ENCODE data around the gene DMRTA2. TPM values are rescaled to one million over a fixed set of nuclear protein-coding genes. Genes with fewer than 3 reads are reported as not detected.

Gene DMRTA2
- total and polyA plus RNA-seq, 2 of the 8 experiments (the other 6 are each of a cell fraction or from before 2014, with no cell fraction given) = not detected

GRCh38 chr1:50424045-50424883 is 1.0 kb upstream of the DMRTA2 start (continued):
- TF ChIP-seq RNF2 (IDR thresholded peaks at IDR 0.05; ENCODE audit: borderline replicate concordance, low read depth, low read length, missing control alignments, poor library complexity, severe bottlenecking) (peak; percentile 92), SP4 (IDR thresholded peaks at IDR 0.05; ENCODE audit: low read length) (no peak), TBP (IDR thresholded peaks at IDR 0.05; ENCODE audit: low read depth, low read length) (no peak), SRF (IDR thresholded peaks at IDR 0.05; ENCODE audit: low read depth, low read length) (no peak)

Data from H1 (cell line).